ENCODE data around the gene LIN37. TPM values are rescaled to one million over a fixed set of nuclear protein-coding genes. Genes with fewer than 3 reads are reported as not detected.
A peak's percentile ranks its signal among the peaks of the same experiment; 100 is the strongest.

LIN37 gene
- total and polyA plus RNA-seq, 7 donors = 8.4 to 19.1 (median 13.6) TPM

DNA sequence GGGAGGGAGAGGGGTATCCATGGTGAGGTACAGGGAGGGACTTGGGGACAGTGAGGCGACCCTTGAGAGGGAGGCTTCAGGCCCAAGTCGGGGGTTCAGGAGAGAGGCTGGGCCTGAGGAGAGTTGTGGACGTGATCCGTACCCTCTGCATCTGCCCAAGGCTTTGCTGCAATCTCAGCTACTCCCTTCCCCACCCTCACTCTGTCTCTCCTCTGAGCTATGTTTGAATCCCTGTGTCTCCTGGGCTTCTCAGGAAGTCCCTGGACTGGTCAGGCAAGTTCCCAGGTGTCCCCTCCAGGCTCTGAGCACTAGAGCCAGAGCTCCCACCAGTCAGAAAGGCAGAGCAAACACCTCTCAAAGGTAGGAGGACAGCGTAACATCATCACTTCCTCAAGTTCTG lies 1.8 kb downstream of the LIN37 start:
- peak overlapping the region; percentile 9 to 99 (median 56) for H3K27ac ChIP-seq
- intact Hi-C loops (cut with DNase I) = loop anchor here (10.0 kb wide), 1 partner anchor 305 kb away; the partner anchor contains the start of genes THAP8 and WDR62

DNA sequence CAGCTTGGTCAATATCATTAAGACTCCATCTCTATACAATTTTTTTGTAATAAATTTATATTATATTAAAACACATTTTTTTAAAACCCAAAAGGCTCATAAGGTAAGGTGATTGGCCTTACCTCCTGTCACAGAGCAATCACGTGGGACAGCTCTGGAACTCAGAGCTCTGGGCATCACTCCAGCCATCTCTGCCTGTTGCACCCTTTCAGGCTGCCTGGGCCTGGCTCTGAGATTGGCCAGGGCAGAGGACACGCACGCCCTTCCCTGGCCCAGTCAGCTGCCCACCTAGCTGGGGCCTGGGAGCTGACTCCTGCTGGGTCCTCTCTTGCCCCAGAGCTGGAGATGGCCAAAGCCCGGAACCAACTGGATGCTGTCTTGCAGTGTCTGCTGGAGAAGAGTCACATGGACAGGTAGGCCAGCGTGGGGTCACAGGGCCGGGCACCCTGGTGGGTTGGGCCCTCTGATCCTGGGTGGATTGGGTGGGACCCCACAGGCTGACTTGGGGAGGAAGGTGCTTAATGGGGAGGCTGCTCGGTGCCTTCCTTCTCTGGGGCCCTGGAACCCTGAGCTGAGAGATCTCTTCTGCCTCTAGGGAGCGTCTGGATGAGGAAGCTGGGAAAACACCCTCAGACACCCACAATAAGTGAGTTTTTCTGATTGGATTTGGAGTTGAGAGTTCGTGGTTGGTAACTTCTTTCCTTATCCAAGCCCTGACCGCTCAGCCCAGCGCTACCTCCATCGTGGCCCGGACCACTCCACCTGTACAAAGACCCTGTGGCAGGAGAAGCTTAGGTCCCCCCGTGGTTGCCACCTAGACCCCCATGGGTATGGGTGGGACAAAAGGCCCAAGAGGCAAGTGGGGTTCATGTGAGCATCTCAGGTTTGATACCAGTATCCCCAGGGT lies 3.7 kb downstream of the LIN37 start:
- intact Hi-C loops (cut with DNase I) = loop anchor here (10.0 kb wide), 1 partner anchor 303 kb away; the partner anchor contains the start of genes THAP8 and WDR62
- Histone ChIP-seq H3K4me3 (no peak overlapping the region), H3K27ac (peak overlapping the region in 2 of 4 donors; percentile 30 to 99), H3K9me3 (no peaks in the 10 kb centered on the region), H3K36me3 (peaks cover 6 to 25% (median 24%) of the 10 kb centered on the region in 4 donors), H3K4me1 (peaks cover 0 to 61% (median 53%) of the 10 kb centered on the region in 4 donors), H3K27me3 (no peaks in the 10 kb centered on the region)
- WGBS, 2 donors = 90 to 94% methylated on average over 14 of the region's 14 CpGs
- peak in 1 of 4 donors; percentile 26 for TF ChIP-seq POLR2AphosphoS5 (IDR thresholded peaks at IDR 0.05)
- TF ChIP-seq CTCF (IDR thresholded peaks at IDR 0.05) = no peak
- DNase-seq = peak; percentile 65

More for the DNA sequence above, 1.8 kb downstream of the LIN37 start:
- no peaks in the 10 kb centered on the region for H3K9me3 ChIP-seq
- no peak overlapping the region for H3K4me3 ChIP-seq
- TF ChIP-seq EP300 (IDR thresholded peaks at IDR 0.05) = no peak
- no peak for TF ChIP-seq POLR2A (IDR thresholded peaks at IDR 0.05)
- TF ChIP-seq CTCF (IDR thresholded peaks at IDR 0.05) = no peak
- TF ChIP-seq POLR2AphosphoS5 (IDR thresholded peaks at IDR 0.05) = no peak
- 92 to 93% methylated on average over 5 of the region's 5 CpGs for WGBS, 2 donors
- H3K36me3 ChIP-seq = peaks cover 6 to 25% (median 24%) of the 10 kb centered on the region in 4 donors
- DNase-seq = peak; percentile 54
- H3K4me1 ChIP-seq = peaks cover 0 to 55% (median 48%) of the 10 kb centered on the region in 4 donors
- H3K27me3 ChIP-seq = no peaks in the 10 kb centered on the region

DNA sequence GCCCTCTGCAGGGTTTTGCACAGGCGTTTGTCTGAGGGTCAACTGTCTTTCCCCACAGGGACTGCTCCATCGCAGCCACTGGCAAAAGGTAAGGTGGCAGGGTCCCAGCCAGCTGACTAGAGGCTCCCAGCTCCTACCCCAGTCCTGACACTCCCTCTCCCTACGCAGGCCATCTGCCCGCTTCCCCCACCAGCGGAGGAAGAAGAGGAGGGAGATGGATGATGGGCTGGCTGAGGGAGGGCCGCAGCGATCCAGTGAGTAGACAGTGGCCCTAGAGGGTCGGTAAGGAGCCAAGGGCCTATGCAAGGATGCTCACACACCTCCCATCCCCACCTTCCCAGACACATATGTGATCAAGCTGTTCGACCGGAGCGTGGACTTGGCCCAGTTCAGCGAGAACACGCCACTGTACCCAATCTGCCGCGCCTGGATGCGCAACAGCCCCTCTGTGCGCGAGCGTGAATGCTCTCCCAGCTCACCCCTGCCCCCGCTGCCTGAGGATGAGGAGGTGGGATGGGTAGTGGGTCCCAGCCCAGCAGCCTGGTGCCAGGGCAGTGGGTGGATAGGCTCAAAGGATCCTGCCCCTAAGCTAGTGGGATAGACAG lies 4.5 kb downstream of the LIN37 start:
- peak; percentile 64 for DNase-seq
- H3K4me3 ChIP-seq = no peak overlapping the region
- peaks cover 0 to 62% (median 55%) of the 10 kb centered on the region in 4 donors for H3K4me1 ChIP-seq
- intact Hi-C loops (cut with DNase I) = loop anchor here (10.0 kb wide), 1 partner anchor 302 kb away; the partner anchor contains the start of genes THAP8 and WDR62
- H3K9me3 ChIP-seq = no peaks in the 10 kb centered on the region
- TF ChIP-seq EP300 (IDR thresholded peaks at IDR 0.05) (no peak), POLR2AphosphoS5 (IDR thresholded peaks at IDR 0.05) (no peak), CTCF (IDR thresholded peaks at IDR 0.05) (no peak)
- peaks cover 6 to 25% (median 24%) of the 10 kb centered on the region in 4 donors for H3K36me3 ChIP-seq
- H3K27me3 ChIP-seq = no peaks in the 10 kb centered on the region
- WGBS, 2 donors = 95 to 96% methylated on average over 20 of the region's 20 CpGs
- H3K27ac ChIP-seq = peak overlapping the region; percentile 98 to 99 (median 99)

DNA sequence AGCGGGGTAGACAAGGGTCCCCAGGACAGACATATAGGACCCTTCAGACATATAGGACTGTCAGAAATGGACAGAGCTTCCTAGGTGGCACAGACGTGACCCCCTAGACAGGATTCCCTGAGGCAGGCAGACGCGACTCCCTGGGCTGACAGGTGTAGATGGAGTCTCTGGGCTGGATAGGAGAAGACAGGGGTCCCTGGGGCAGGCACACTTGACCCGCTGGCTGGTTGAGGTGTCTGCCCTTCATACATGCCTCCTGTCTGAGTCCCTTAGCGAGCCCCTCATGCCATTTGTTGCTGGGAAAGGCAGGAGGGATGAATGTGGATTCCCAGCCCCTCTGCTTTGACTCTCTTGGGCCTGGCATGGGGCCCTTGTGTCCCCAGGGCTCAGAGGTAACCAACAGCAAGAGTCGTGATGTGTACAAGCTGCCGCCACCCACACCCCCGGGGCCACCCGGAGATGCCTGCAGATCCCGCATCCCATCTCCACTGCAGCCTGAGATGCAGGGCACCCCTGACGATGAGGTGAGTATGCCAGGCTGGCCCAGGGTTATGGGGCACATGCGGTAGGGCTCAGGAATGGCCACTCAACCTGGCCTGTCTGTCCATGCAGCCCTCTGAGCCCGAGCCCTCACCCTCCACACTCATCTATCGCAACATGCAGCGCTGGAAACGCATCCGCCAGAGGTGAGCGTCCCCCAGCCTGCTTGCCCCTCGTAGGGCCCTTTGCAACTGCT lies 5.4 kb downstream of the LIN37 start:
- H3K9me3 ChIP-seq = no peaks in the 10 kb centered on the region
- peaks cover 6 to 25% (median 24%) of the 10 kb centered on the region in 4 donors for H3K36me3 ChIP-seq
- WGBS, 2 donors = 92 to 96% methylated on average over 20 of the region's 20 CpGs
- peaks cover 0 to 63% (median 56%) of the 10 kb centered on the region in 4 donors for H3K4me1 ChIP-seq
- DNase-seq = peak; percentile 72
- peak overlapping the region; percentile 98 to 99 (median 99) for H3K27ac ChIP-seq
- no peaks in the 10 kb centered on the region for H3K27me3 ChIP-seq
- intact Hi-C loops (cut with DNase I) = loop anchor here (10.0 kb wide), 1 partner anchor 301 kb away; the partner anchor contains the start of genes THAP8 and WDR62
- no peak overlapping the region for H3K4me3 ChIP-seq
- TF ChIP-seq POLR2A (IDR thresholded peaks at IDR 0.05) (no peak), CTCF (IDR thresholded peaks at IDR 0.05) (no peak), EP300 (IDR thresholded peaks at IDR 0.05) (no peak), POLR2AphosphoS5 (IDR thresholded peaks at IDR 0.05) (no peak)
